Duodenal mucosa (tissue), 2 donors: ENCODE measurements around the gene RRM1.
A peak's percentile ranks its signal among the peaks of the same experiment; 100 is the strongest.

Experiments used
- H3K27ac ChIP-seq: one replicate; pipeline ENCODE4 v1.7.0; 2013; ENCODE audit warnings: low read depth, low read length
- H3K27me3 ChIP-seq, 2 donors: one replicate each; pipeline ENCODE4 v1.7.0; 2013; ENCODE audit warnings: low read length in 2 of 2, control low read depth in 1 of 2; ENCODE audit not compliant: insufficient read depth in 2 of 2, control insufficient read depth in 1 of 2
- H3K36me3 ChIP-seq, 2 donors: one replicate each; pipeline ENCODE4 v1.7.0; 2013; ENCODE audit warnings: low read length in 2 of 2, control low read depth in 1 of 2; ENCODE audit not compliant: insufficient read depth in 2 of 2, control insufficient read depth in 1 of 2
- H3K4me1 ChIP-seq, 2 donors: one replicate each; pipeline ENCODE4 v1.7.0; 2013; ENCODE audit warnings: low read length in 2 of 2, control low read depth in 1 of 2; ENCODE audit not compliant: insufficient read depth in 2 of 2, control insufficient read depth in 1 of 2
- H3K4me3 ChIP-seq, 2 donors: one replicate each; pipeline ENCODE4 v1.7.0; 2013; ENCODE audit warnings: low read length in 2 of 2, low read depth in 1 of 2
- H3K9ac ChIP-seq, 2 donors: one replicate each; pipeline ENCODE4 v1.7.0; 2013; ENCODE audit warnings: low read length in 2 of 2, low read depth in 1 of 2
- H3K9me3 ChIP-seq, 2 donors: one replicate each; pipeline ENCODE4 v1.7.0; 2013; ENCODE audit warnings: low read length in 2 of 2, control low read depth in 1 of 2; ENCODE audit not compliant: control insufficient read depth in 1 of 2

Gene RRM1

DNA sequence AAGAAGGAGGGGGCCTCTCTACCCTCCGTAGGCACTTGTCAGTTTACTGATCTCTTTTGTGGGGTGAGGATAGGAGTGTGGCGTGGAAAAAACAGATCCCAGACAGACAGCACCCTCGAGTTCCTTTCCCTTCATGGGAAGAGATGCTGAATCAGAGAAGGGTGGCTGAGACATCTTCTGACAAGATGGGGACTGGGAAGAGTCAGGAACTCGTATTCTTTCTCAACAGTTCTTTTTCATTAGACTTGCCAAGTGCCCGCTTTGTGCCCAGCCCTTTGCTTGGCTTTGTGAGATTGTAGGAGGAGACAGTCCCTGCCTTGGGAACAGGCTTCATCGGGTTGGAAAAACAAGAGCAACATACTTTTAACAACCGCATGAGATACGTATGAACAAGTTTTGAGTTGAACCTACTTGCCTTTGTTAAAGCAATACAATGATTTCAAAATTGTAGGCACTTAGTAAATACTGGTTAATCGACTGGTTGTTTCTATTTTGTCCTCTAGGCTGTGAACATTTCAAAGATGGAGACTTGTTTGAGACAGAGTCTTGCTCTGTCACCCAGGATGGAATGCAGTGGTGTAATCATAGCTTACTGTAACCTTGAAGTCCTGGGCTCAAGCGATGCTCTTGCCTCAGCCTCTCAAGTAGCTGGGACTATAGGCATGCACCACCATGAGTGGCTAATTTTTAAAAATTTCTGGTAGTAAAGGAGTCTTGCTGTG, 1.1 kb downstream of the RRM1 start:
- H3K36me3 ChIP-seq: peaks cover 0 to 5% of the 10 kb centered on the region in 2 donors
- no peaks in the 10 kb centered on the region for H3K27me3 ChIP-seq
- peak overlapping the region; percentile 93 to 97 for H3K9ac ChIP-seq
- H3K4me1 ChIP-seq: peaks cover 16% of the 10 kb centered on the region in 2 donors
- no peak overlapping the region for H3K27ac ChIP-seq
- no peaks in the 10 kb centered on the region for H3K9me3 ChIP-seq
- peak overlapping the region; percentile 89 to 96 for H3K4me3 ChIP-seq

DNA sequence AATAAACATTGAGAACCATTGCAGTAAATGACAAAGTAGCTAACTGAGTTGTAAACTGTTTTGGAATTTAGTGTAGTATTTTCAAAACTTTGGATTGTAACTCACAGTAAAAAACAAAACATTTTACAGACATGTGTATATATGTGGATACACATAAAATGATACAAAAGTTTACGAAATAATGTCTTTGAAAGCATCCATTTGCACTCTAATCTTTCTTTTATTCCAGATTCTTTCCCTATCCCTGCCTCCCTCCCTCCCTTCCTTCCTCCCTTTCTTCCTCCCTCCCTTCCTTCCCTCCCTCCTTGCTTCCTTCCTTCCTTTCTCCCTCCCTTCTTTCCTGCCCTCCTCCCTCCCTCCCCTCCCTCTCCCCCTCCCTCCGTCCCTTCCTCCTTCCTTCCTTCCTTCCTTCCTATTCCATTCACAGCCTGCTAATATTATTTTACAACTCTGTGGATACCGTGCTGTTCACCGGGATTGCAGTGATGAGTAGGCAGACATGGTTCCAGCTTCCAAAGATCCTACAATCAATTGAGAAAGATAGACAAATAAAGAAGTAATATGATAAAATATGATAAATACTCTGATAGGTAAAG, 3.5 kb downstream of the RRM1 start:
- Histone ChIP-seq H3K27me3 (no peaks in the 10 kb centered on the region), H3K27ac (no peak overlapping the region), H3K4me3 (no peak overlapping the region), H3K9me3 (no peaks in the 10 kb centered on the region), H3K4me1 (peaks cover 16% of the 10 kb centered on the region in 2 donors), H3K36me3 (peaks cover 0 to 4% of the 10 kb centered on the region in 2 donors), H3K9ac (no peak overlapping the region)

DNA sequence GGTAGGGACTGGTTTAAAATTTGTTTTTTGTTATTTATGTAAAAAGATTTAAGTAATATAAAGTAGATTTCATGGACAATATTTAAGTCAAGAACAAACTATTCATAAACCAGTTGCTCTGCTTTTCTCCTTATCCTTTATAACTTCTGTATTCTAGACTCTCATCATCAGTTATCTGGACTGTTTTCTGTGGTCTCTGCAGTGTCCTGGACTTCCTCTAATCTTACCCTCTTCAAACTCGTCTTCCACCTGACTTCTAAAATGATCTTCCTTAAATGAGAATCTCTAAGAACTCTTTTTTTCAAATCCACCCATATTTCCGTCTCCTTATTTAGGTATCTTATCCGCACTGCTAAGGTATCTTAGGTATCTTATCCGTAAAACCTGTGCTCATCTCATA, 8.1 kb downstream of the RRM1 start:
- peaks cover 4 to 6% of the 10 kb centered on the region in 2 donors for H3K4me1 ChIP-seq
- no peak overlapping the region for H3K4me3 ChIP-seq
- H3K9me3 ChIP-seq: no peaks in the 10 kb centered on the region
- H3K9ac ChIP-seq: no peak overlapping the region
- no peak overlapping the region for H3K27ac ChIP-seq
- peaks cover 4 to 27% of the 10 kb centered on the region in 2 donors for H3K36me3 ChIP-seq
- no peaks in the 10 kb centered on the region for H3K27me3 ChIP-seq

DNA sequence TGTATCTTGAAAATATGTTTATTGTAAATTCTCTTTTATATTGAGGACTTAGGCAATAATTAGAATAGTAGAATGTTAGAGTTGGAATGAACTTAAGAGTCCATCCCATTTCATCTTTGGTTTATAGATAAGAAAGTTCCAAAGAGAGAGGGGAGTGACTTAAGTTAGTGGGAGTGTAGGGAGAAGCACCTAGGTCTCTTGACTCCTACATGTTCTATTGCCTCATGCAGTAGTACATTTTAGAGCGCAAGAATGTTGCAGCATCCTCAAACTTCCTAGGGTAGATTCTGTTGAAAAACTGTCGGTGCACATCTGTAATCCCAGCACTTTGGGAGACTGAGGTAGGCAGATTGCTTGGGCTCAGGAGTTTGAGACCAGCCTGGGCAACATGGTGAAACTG, 8.7 kb downstream of the RRM1 start:
- Histone ChIP-seq H3K27me3 (no peaks in the 10 kb centered on the region), H3K9ac (no peak overlapping the region), H3K27ac (no peak overlapping the region), H3K9me3 (no peaks in the 10 kb centered on the region), H3K36me3 (peaks cover 9 to 31% of the 10 kb centered on the region in 2 donors), H3K4me3 (no peak overlapping the region), H3K4me1 (peaks cover 4 to 6% of the 10 kb centered on the region in 2 donors)

DNA sequence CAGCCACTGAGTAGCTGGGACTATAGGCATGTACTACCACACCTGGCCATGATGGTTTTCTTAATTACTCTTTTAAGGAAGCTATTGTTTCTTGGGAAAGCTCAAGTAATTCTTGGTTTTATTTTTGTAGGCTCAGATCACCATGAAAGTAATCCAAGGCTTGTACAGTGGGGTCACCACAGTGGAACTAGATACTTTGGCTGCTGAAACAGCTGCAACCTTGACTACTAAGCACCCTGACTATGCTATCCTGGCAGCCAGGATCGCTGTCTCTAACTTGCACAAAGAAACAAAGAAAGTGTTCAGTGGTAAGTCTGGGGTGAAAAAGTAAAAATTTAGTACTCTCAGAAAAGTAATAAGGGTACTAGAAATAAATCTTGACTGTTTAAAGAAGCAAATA, 11.3 kb downstream of the RRM1 start:
- H3K9me3 ChIP-seq: no peaks in the 10 kb centered on the region
- H3K36me3 ChIP-seq: peaks cover 9 to 34% of the 10 kb centered on the region in 2 donors
- H3K27ac ChIP-seq: no peak overlapping the region

DNA sequence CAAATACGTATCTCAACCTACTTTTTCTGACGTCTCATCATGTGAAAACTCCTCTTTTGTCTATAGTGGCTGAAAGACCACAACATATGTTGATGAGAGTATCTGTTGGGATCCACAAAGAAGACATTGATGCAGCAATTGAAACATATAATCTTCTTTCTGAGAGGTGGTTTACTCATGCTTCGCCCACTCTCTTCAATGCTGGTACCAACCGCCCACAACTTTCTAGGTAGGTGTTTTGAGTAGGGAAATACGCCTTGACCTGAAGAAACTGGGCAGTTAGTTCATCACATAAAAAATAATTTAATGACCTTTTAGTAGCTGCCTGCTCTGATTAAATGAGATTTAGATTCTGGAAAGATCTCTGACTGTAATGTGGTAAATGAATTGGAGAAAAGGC, 17.2 kb downstream of the RRM1 start:
- H3K4me1 ChIP-seq: no peaks in the 10 kb centered on the region
- peaks cover 13 to 31% of the 10 kb centered on the region in 2 donors for H3K36me3 ChIP-seq
- H3K9ac ChIP-seq: no peak overlapping the region
- no peaks in the 10 kb centered on the region for H3K9me3 ChIP-seq
- H3K27me3 ChIP-seq: no peaks in the 10 kb centered on the region
- H3K4me3 ChIP-seq: no peak overlapping the region
- no peak overlapping the region for H3K27ac ChIP-seq

More for the DNA sequence above, 11.3 kb downstream of the RRM1 start:
- Histone ChIP-seq H3K9ac (no peak overlapping the region), H3K4me1 (peaks cover 0 to 4% of the 10 kb centered on the region in 2 donors), H3K4me3 (no peak overlapping the region), H3K27me3 (no peaks in the 10 kb centered on the region)

DNA sequence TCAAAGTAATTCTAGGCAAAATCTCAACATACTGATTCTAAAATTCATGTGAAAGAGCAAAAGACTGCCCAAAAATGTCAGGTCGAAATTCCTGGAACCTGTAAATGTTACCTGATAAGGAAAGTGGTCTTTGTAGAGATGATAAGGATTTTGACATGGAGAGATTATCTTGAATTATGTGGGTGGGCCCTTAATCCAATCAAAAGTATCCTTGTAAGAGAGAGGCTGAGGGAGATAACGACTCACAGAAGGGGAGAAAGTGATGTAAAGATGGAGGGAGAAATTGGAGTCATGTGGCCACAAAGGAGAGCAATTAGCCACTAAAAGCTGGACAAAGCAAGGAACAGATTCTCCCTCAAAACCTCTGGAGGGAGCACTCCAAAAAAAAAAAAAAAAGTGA, 20.5 kb downstream of the RRM1 start:
- H3K36me3 ChIP-seq: peaks cover 8 to 20% of the 10 kb centered on the region in 2 donors
- no peaks in the 10 kb centered on the region for H3K4me1 ChIP-seq
- H3K4me3 ChIP-seq: no peak overlapping the region

DNA sequence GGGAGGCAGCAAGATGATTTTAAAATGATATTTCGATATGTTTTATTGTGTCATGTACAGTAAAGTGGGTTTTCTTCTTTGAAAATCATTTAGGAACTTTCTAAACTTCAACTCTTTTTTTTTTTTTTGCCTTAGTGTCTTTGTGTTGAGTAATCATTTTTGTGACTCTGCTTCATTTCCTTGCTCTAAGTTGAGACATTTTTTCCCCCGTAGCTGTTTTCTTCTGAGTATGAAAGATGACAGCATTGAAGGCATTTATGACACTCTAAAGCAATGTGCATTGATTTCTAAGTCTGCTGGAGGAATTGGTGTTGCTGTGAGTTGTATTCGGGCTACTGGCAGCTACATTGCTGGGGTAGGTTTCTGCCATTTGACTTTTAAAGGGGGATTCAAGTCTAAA, 23.5 kb downstream of the RRM1 start:
- no peaks in the 10 kb centered on the region for H3K4me1 ChIP-seq
- H3K9ac ChIP-seq: no peak overlapping the region
- no peak overlapping the region for H3K4me3 ChIP-seq
- no peaks in the 10 kb centered on the region for H3K9me3 ChIP-seq
- peaks cover 10 to 20% of the 10 kb centered on the region in 2 donors for H3K36me3 ChIP-seq
- H3K27me3 ChIP-seq: no peaks in the 10 kb centered on the region
- H3K27ac ChIP-seq: no peak overlapping the region

More for the DNA sequence above, 20.5 kb downstream of the RRM1 start:
- no peak overlapping the region for H3K9ac ChIP-seq
- no peaks in the 10 kb centered on the region for H3K9me3 ChIP-seq
- H3K27me3 ChIP-seq: no peaks in the 10 kb centered on the region
- H3K27ac ChIP-seq: no peak overlapping the region

DNA sequence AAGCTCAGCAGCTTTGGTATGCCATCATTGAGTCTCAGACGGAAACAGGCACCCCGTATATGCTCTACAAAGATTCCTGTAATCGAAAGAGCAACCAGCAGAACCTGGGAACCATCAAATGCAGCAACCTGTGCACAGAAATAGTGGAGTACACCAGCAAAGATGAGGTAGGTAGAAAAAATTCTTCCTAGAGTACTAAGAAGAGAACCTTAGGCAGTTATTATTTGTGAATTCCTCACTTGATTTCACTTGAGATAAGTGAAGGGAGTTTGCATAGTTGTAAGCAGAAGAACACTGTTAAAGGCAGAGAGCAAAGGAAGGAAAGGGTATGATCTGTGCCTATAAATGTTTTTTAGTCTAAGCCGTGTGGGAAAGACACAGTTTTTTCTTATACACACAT, 28.6 kb downstream of the RRM1 start:
- no peak overlapping the region for H3K27ac ChIP-seq
- H3K4me3 ChIP-seq: no peak overlapping the region
- H3K36me3 ChIP-seq: peaks cover 23 to 53% of the 10 kb centered on the region in 2 donors
- H3K9ac ChIP-seq: no peak overlapping the region
- no peaks in the 10 kb centered on the region for H3K4me1 ChIP-seq
- H3K9me3 ChIP-seq: no peaks in the 10 kb centered on the region
- H3K27me3 ChIP-seq: no peaks in the 10 kb centered on the region

DNA sequence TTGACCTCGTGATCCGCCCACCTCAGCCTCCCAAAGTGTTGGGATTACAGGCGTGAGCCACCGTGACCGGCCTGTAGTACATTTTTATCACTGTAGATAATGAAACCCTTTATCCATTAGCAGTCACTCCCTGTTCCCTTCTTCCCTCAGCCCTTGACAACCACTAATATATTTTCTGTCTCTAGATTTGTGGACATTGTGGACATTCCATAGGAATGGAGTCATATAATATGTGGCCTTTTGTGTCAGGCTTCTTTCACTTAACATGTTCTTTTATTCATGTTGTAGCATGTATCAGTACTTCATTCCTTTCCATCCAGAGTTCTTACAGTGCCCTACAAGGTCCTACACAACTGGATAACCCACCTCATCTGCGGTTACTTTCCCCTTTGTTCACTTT, 30.5 kb downstream of the RRM1 start:
- Histone ChIP-seq H3K27ac (no peak overlapping the region), H3K36me3 (peaks cover 18 to 54% of the 10 kb centered on the region in 2 donors), H3K4me3 (no peak overlapping the region), H3K9ac (no peak overlapping the region), H3K4me1 (no peaks in the 10 kb centered on the region), H3K27me3 (no peaks in the 10 kb centered on the region), H3K9me3 (no peaks in the 10 kb centered on the region)
